DMS79 (cell line): ENCODE measurements around the gene AADACL4.
"Not testable (repeated sequence)": the region's sequence is repeated elsewhere in the genome, so short reads cannot be mapped to it uniquely, and the experiment has no call there.

Experiments used
- DNase-seq: peaks from one replicate; lab custom pipeline; 2025; lab: John Stamatoyannopoulos, UW

Gene AADACL4

DNA sequence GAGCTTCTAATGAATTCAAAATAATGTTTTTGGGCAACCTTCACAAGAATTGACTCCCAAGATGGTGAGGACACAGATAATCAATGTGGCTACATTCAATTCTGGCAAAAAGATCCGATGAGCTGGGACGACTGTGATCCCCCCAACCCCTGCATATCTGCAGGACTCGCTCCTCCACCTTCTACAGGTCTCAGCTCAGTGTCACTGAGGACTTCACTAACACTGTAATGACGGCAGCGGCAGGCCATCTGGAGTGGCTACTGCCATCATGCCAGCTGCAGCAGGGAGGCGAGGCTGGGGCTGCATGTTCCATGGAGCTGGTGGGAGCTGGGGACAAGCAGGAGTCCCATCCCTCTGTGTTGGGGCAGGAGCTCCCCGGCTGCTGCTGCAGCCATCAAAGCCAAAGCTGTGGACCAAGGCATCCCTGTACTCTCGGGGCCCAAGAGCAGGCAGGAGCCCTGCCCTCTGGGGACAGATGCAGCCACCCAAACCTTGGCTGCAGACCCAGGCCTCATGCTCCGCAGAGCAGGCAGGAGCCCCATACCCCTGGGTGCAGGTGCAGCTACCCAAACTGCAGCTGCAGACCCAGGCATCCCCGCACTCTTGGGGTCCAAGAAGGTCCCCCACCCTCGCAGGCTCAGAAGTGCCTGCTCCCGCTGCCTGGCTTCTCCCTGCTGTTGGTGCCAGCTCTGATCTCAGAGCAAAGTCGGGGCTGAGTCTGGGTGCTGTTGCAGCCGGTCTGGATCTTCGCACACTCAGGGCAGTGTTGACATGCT, 13.7 kb upstream of the AADACL4 start:
- DNase-seq: no peak

DNA sequence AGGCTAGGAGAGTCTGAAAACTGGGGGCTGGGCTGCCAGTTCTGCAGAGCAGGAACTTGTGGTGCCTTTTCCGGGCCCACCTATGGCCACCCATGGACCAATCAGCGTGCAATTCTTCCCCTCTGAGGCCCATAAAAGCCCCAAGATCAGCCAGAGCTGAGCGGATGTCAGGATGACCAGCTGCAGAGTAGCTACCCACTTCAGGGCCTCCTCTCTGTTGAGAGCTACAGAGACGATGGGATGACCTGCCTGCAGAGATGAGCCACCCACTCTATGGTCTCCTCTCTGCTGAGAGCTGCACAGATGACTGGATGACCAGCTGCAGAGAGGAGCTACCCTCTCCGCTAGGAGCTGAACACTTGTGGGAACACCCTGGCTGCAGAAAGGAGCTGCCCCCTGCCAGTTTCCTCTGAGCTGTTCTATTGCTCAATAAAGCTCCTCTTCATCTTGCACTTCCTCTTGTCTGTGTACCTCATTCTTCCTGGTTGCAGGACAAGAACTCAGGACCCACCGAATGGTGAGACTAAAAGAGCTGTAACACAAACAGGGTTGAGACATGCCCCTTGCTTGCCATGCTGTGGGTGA, 12.8 kb upstream of the AADACL4 start:
- no peak for DNase-seq

DNA sequence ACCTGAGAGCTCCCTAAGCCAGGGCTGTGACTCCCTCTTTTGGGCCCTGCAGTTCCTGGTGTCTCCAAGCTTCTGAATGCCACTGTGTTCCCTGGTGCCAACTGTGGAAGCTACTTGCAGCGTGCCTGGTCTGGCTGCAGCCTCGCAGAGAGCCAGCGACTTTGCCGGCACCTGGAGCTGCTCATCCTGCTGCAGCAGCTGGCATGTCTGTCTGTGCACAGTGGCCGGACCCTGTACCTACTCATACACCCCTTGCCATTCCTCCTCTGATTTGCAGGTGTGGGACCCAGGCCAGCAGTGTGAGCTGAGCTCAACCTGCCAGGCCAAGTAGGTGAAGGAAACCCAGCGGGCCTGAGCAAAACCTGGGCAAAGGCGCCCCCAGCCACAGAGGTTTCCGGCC, 12.3 kb upstream of the AADACL4 start:
- no peak for DNase-seq

GRCh38 chr1:12634156-12634555, 9.7 kb upstream of the AADACL4 start:
- no peak for DNase-seq

- no peak for DNase-seq
Observed at GRCh38 chr1:12634696-12635202, 9.1 kb upstream of the AADACL4 start.

DNA sequence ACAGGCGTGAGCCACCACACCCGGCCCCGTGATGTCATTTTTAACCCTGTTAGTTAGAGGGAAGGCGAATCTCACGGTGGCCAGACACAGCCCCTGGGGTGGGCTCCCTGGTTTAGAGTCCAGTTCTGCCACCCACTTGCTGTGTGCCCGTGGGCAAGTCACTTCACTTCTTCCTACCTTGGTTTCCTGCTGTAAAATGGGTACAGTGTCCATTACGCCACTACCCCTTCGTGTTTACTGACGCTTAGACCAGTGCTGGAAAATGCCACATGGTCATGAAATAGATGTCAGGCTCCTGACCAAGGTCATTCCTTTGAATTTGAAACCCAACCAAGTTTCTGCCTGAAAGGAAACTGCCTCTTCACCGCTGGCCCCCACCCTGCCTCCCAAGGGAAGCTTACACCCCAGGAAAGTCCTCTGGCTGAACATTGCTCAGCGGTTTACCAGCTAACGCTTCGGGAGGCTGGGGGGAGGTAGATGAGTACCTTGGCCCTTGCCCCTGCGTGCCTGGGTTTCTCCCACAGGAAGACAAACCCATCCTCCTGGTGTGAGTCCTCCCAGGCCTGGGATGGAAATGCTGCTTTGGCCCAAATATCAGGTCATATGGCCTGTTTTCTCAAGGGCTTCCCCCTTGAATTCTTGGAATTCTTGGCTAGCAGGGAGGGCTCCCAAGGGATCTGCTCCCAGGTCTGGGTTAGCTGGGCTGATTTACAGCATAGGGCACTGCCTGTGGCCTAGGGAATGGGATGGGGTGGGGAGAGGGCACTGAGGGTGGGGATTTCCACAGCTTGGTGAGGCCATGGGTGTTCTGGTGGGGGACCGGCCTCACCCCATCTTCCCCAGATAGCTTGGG, 7.6 kb upstream of the AADACL4 start:
- DNase-seq: no peak

GRCh38 chr1:12637693-12638092, 6.2 kb upstream of the AADACL4 start:
- DNase-seq: no peak

DNA sequence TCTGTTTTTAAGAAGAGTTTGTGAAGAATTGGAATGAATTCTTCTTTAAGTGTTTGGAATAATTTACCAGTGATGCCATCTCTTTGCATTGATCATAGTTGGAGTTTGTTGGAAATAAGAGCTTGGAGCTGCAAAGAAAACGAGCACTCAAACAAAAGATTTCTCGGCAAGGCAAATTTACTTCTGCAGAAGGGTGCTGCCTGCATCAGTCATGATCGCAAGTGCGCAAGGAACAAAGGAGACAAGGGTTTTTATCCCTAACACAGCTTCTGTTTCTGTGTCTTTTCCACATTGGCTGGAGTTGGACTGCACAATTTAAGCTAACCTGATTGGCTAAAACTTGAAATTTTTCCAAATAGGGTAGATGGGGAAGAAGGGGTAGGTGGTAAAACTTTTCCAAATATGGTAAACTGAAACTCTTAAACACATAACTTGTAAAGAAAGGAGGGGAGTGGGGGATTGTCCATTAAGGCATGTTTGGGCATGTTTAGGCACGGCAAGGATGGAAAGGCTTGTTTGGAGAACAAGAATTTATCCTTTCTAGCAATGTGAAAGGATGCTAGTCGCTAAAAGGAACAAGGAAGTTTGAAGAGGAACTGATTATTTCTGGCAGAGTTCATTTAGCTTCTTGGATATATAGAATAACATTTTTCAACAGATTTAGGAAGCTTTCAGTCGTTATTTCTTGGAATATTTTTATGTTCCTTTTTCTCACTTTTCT, 3.5 kb upstream of the AADACL4 start:
- no peak for DNase-seq

DNA sequence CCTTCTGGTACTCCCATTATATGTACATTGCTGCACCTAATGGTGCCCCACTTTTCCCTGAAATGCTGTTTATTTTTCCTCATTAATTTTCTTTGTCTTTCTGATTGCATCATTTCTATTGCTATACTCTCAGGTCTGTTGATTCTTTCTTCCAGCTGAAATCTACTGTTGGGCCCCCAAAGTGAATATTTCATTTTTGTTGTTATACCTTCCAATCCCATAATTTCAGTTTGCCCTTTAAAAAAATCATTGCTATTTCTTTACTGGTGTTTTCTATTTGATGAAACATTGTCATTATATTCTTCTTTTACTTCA, 3.0 kb upstream of the AADACL4 start:
- DNase-seq: no peak

GRCh38 chr1:12643079-12643478, 806 bp upstream of the AADACL4 start:
- DNase-seq: no peak

DNA sequence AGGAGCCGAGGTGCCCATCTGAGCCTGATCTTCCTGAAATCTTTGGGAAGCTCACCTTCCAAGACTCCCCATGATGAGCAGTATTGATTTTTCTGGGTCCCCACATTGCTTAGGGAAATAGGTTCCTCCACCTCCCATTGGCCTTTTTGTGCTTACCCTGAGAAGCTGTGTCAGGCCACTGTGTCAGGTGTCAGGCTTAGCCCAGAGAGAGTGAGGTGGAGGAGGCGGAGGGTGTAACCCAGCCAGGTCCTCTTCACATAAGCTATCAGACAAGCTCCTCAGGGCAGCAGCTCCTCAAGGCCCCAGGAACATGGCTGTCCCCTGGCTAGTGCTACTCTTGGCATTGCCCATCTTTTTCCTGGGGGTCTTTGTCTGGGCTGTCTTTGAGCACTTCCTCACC, 352 bp downstream of the AADACL4 start:
- DNase-seq: no peak

- no peak for DNase-seq
Observed at GRCh38 chr1:12644829-12645228, 944 bp downstream of the AADACL4 start.

DNA sequence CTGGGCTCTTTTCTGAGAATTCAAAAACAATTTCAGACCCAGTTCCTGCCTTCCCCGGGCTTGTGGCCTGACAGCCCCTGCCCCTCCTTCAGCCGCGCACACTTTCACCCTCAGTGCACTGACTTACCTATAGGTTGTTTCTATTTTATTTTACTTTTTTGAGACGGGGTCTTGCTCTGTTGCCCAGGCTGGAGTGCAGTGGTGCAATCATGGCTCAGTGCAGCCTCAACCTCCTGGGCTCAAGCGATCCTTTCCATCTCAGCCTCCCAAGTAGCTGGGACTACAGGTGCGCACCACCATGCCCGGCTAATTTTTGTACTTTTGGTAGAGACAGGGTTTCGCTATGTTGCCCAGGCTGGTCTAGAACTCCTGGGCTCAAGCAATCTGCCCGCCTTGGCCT, 1.5 kb downstream of the AADACL4 start:
- not testable (repeated sequence) for DNase-seq

DNA sequence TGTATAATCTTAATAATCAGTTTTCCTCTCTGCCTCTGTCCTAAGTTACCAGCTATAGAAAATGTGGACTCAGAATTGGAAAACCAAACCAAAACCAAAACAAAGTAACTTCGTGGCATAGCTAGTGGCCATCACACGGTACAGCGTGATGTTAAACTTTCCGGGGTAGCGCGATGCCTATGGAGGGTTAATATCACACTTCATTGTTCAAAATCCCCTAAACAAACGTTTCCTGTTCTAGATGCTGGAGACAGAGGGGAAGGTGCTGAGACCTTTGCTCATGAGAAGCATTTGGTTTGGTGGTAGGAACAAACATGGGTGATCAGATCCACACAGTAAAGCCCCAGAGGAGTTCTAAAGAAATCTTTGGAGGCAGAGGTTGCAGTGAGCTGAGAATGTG, 4.9 kb downstream of the AADACL4 start:
- no peak for DNase-seq

GRCh38 chr1:12649971-12650421, 6.1 kb downstream of the AADACL4 start:
- DNase-seq: no peak

GRCh38 chr1:12654004-12654567, 10.2 kb downstream of the AADACL4 start:
- no peak for DNase-seq

- no peak for DNase-seq
Observed at GRCh38 chr1:12654657-12655056, 10.8 kb downstream of the AADACL4 start.

DNA sequence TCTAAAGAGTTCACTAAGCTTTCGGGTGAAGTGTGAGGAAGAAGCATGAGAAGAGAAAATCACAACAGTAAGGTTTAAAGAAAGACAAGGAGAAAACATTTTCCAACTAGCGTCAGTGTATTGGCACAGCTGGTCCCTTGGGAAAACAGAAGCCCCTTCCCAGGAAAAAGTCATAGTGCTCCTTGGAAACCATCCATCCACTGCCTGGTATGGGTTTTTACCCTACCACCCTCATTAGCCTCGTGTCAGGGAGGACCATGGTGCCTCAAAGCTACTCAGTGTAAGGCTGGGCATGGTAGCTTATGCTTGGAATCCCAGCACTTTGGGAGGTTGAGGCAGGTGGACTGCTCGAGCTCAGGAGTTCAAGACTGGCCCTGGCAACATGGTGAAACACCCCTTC, 12.7 kb downstream of the AADACL4 start:
- DNase-seq: no peak

DNA sequence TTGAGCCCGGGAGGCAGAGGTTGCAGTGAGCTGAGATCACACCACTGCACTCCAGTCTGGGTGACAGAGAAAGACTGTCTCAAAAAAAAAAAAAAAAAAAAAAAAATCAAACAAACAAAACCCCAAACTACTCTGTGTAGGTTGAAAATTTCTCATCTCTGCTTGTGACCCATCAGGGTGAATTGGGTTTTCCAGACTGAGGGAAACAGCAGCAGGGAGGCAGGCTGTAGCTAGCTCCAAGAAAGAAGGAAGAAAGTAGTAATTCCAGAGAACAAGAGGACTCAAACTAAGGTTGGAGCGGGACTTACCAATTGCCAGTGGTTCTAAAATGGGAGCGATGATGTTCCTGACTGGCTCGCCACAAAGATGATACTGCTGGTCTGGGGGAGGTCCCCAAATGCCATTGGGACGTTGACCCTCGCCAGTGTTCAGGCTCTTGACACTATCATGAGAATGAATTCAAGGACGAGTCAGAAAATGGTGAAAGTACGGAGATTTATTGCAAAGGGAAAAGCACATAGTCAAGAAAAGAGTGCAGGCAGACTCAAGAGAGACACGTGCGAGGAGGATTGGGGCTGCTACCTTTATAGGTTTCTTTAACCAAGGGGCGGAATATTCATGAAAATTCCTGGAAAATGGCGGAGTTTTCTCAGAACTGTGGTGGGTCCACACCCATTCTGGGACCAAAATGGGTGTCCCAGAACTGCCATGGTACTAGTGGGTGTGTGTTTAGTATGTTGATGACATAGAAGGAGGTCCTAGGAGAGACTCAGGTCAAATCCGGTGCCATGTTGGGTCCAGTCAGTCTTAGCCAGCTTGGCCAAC, 13.4 kb downstream of the AADACL4 start:
- DNase-seq: no peak

DNA sequence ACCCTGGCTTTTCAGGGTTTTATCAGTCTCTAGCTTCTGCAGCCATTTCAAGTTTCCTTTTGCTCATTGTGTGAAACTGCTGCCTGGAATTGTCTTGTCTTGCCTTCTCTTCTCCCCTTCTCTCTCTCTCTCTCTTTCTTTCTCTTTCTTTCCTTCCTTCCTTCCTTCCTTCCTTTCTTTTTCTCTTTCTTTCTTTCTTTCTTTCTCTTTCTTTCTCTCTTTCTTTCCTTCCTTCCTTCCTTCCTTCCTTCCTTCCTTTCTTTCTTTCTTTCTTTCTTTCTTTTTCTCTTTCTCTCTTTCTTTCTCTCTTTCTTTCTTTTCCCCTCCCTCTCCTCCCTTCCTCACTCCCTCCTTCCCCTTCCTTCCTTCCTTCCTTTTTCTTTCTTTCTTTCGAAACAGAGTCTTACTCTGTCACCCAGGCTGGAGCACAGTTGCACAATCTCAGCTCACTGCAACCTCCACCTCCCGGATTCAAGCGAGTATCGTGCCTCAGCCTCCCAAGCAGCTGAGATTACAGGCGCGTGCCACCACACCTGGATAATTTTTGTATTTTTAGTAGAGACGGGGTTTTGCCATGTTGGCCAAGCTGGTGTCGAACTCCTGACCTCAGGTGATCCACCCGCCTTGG, 14.1 kb downstream of the AADACL4 start:
- DNase-seq: not testable (repeated sequence)
